GM12891 (cell line): ENCODE data around the gene SLCO4C1.

Source experiments
- PAX5 ChIP-seq: IDR thresholded peaks from 2 replicates; pipeline ENCODE4 v1.6.1; 2011; ENCODE audit warnings: low read length, moderate library complexity, mild to moderate bottlenecking; ENCODE audit not compliant: insufficient read depth, severe bottlenecking
- POLR2A ChIP-seq: IDR thresholded peaks from 2 replicates; pipeline ENCODE4 v1.6.1; 2011; ENCODE audit warnings: low read depth, low read length, control low read depth
- POLR2AphosphoS5 ChIP-seq: IDR thresholded peaks from 2 replicates; pipeline ENCODE4 v1.6.1; 2011; ENCODE audit warnings: low read depth, low read length, control low read depth
- SPI1 ChIP-seq: IDR thresholded peaks from 2 replicates; pipeline ENCODE4 v1.6.1; 2011; ENCODE audit warnings: low read depth, low read length, control low read depth
- TAF1 ChIP-seq: IDR thresholded peaks from 2 replicates; pipeline ENCODE4 v1.6.1; 2011; ENCODE audit warnings: low read depth, low read length, control low read depth

DNA sequence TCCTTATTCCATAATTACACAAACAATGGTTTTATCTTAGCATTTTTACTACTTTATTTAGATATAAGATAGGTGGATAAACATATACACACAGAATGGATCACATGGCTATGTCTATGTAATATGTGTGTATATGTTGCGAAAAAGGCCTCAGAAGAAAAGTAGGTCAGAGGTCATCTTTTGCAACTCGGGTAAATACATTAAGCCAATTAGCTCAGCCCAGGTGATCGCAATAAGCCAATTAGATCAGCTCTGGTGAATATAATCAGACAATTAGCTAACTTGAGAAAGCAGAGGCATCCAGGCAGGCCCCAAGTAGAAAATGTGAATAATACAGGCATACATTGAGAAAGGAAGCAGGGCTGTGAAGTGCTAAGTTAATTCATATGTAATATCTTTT, 24.3 kb downstream of the SLCO4C1 start:
- TF ChIP-seq POLR2A: no peak
- TF ChIP-seq POLR2AphosphoS5: no peak
- no peak for TF ChIP-seq SPI1
- no peak for TF ChIP-seq TAF1
- no peak for TF ChIP-seq PAX5
